Activated CD4-positive, alpha-beta T cell treated with anti-CD3 and anti-CD28 coated beads, Interleukin-2, amount 10 ng/mL, durations not matched to agents 7 days and 5 days (primary cell): Measurements from ENCODE around the gene CD200R1L. TPM values are rescaled to one million over a fixed set of nuclear protein-coding genes. Genes with fewer than 3 reads are reported as not detected.
"Not testable (repeated sequence)": the region's sequence is repeated elsewhere in the genome, so short reads cannot be mapped to it uniquely, and the experiment has no call there.

Experiments
- CTCF ChIA-PET: fragments of 350-600 bp; sonication (Branson Sonifier 250); formaldehyde crosslinking; loops from one replicate; lab custom pipeline; 2021; ENCODE audit warnings: antibody characterized with exemption; lab: Charles Lee
- POLR2A ChIA-PET: fragments of 350-600 bp; sonication (Branson Sonifier 250); formaldehyde crosslinking; loops from one replicate; lab custom pipeline; 2021; ENCODE audit warnings: antibody characterized with exemption; lab: Charles Lee
- DNase-seq: peaks from one replicate; pipeline ENCODE4 v3.0.0-alpha.2; 2020
- H3K27ac Mint-ChIP-seq: one replicate; pipeline ENCODE4 v1.8.0; 2021; ENCODE audit warnings: mild to moderate bottlenecking, moderate library complexity, mixed read lengths
- H3K27me3 Mint-ChIP-seq: one replicate; pipeline ENCODE4 v1.8.0; 2021; ENCODE audit warnings: mixed read lengths
- H3K36me3 Mint-ChIP-seq: one replicate; pipeline ENCODE4 v1.8.0; 2021; ENCODE audit warnings: low read depth, mixed read lengths
- H3K4me1 Mint-ChIP-seq: one replicate; pipeline ENCODE4 v1.8.0; 2021; ENCODE audit warnings: mixed read lengths
- H3K4me3 Mint-ChIP-seq: one replicate; pipeline ENCODE4 v1.8.0; 2021; ENCODE audit warnings: mild to moderate bottlenecking, moderate library complexity, mixed read lengths
- H3K9me3 Mint-ChIP-seq: one replicate; pipeline ENCODE4 v1.8.0; 2021; ENCODE audit warnings: mixed read lengths
- total RNA-seq, 2 experiments: library from RNA; stranded (reverse); gene quantifications; one replicate each; pipeline ENCODE4 v1.2.3, GENCODE V29; 2021

The CD200R1L gene
- total RNA-seq, 2 experiments from 2014 or later, result not detected

DNA sequence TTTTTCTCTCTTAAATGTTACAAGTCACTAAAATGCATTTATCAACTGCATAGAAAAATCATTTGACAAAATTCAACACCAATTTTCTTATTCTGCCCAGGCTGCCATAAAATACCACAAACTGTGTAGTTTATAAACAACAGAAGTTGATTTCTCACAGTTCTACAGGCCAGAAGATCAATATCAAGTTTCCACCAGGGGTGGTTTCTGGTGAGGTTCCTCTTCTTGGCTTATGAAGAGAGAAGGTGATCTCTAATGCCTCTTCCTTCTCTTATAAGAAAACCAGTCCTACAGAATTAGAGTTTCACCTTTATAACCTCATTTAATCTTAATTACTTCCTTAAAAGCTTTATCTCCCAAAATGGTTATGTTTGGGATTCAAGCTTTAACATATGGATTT, 10.9 kb upstream of the CD200R1L start:
- H3K9me3 Mint-ChIP-seq, result peaks cover 22% of the 10 kb centered on the region
- H3K36me3 Mint-ChIP-seq, result peaks cover 2% of the 10 kb centered on the region
- CTCF ChIA-PET, result no interaction called here
- H3K27me3 Mint-ChIP-seq, result no peaks in the 10 kb centered on the region
- peaks cover 24% of the 10 kb centered on the region for H3K4me1 Mint-ChIP-seq
- H3K27ac Mint-ChIP-seq, result no peak overlapping the region
- no peak overlapping the region for H3K4me3 Mint-ChIP-seq
- POLR2A ChIA-PET, result no interaction called here
- DNase-seq, result no peak

DNA sequence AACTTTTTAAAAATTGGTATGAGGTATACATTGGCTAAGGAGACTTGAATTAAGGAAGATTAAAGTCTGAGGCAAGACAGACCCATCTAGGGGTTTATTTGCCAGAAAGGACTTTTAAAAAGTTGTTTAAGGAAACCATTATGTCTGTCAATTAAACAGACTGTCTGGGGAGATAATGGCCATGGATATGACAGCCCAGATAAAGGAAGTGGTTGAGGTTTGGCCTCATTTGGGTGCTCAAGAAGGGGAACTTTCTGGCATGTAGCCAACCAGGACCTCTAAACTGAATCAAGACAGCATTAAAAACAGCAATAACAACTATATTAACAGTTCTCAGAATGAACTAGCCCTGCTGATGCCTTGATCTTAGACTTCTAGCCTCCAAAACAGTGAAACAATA, 9.9 kb upstream of the CD200R1L start:
- peaks cover 2% of the 10 kb centered on the region for H3K36me3 Mint-ChIP-seq
- peaks cover 24% of the 10 kb centered on the region for H3K4me1 Mint-ChIP-seq
- ChIA-PET POLR2A (no interaction called here), CTCF (no interaction called here)
- no peaks in the 10 kb centered on the region for H3K27me3 Mint-ChIP-seq
- DNase-seq, result peak; percentile 12
- H3K4me3 Mint-ChIP-seq, result no peak overlapping the region
- H3K27ac Mint-ChIP-seq, result no peak overlapping the region
- peaks cover 32% of the 10 kb centered on the region for H3K9me3 Mint-ChIP-seq

- no peak for DNase-seq
- ChIA-PET POLR2A (no interaction called here), CTCF (no interaction called here)
- Mint-ChIP-seq H3K9me3 (peaks cover 39% of the 10 kb centered on the region), H3K4me3 (no peak overlapping the region), H3K4me1 (peaks cover 24% of the 10 kb centered on the region), H3K36me3 (peaks cover 8% of the 10 kb centered on the region), H3K27ac (no peak overlapping the region), H3K27me3 (no peaks in the 10 kb centered on the region)
Observed at GRCh38 chr3:112855883-112856282, 9.2 kb upstream of the CD200R1L start.

- CTCF ChIA-PET, result interaction anchor here (1.0 to 1.2 kb wide), 2 partner anchors 8 to 74 kb away, joined by 3 read pairs; partner anchors contain the start of gene CD200R1L
- H3K27me3 Mint-ChIP-seq, DNase-seq, POLR2A ChIA-PET, H3K4me3 Mint-ChIP-seq, H3K27ac Mint-ChIP-seq: not testable (repeated sequence)
- peaks cover 24% of the 10 kb centered on the region for H3K4me1 Mint-ChIP-seq
- peaks cover 45% of the 10 kb centered on the region for H3K9me3 Mint-ChIP-seq
- peaks cover 14% of the 10 kb centered on the region for H3K36me3 Mint-ChIP-seq
Observed at GRCh38 chr3:112855074-112855473, 8.4 kb upstream of the CD200R1L start.

- Mint-ChIP-seq H3K9me3 (peaks cover 44% of the 10 kb centered on the region), H3K27me3 (no peaks in the 10 kb centered on the region), H3K36me3 (peaks cover 21% of the 10 kb centered on the region), H3K4me3 (no peak overlapping the region), H3K27ac (peak overlapping the region; percentile 83), H3K4me1 (peaks cover 23% of the 10 kb centered on the region)
- DNase-seq, result peak; percentile 24
- ChIA-PET CTCF (interaction anchor here (1.3 to 1.7 kb wide), 2 partner anchors 14 to 205 kb away, joined by 3 read pairs; no protein-coding TSS in a partner anchor), POLR2A (no interaction called here)
Observed at GRCh38 chr3:112848196-112848595, 1.5 kb upstream of the CD200R1L start.

- H3K9me3 Mint-ChIP-seq, result peaks cover 44% of the 10 kb centered on the region
- ChIA-PET CTCF (interaction anchor here (1.0 to 1.7 kb wide), 4 partner anchors 7 to 205 kb away, joined by 3 read pairs; no protein-coding TSS in a partner anchor), POLR2A (no interaction called here)
- H3K4me3 Mint-ChIP-seq, result no peak overlapping the region
- H3K27ac Mint-ChIP-seq, result peak overlapping the region; percentile 83
- H3K4me1 Mint-ChIP-seq, result peaks cover 23% of the 10 kb centered on the region
- DNase-seq, result peak; percentile 64
- H3K36me3 Mint-ChIP-seq, result peaks cover 21% of the 10 kb centered on the region
- no peaks in the 10 kb centered on the region for H3K27me3 Mint-ChIP-seq
Observed at GRCh38 chr3:112847692-112848091, 1.0 kb upstream of the CD200R1L start.

- CTCF ChIA-PET, result interaction anchor here (0.6 to 0.7 kb wide), 2 partner anchors 26 to 396 kb away, joined by 3 read pairs; no protein-coding TSS in a partner anchor
- no peak overlapping the region for H3K4me3 Mint-ChIP-seq
- POLR2A ChIA-PET, result no interaction called here
- peaks cover 28% of the 10 kb centered on the region for H3K9me3 Mint-ChIP-seq
- H3K27me3 Mint-ChIP-seq, result no peaks in the 10 kb centered on the region
- DNase-seq, result no peak
- no peak overlapping the region for H3K27ac Mint-ChIP-seq
- peaks cover 14% of the 10 kb centered on the region for H3K36me3 Mint-ChIP-seq
- peaks cover 23% of the 10 kb centered on the region for H3K4me1 Mint-ChIP-seq
Observed at GRCh38 chr3:112845772-112846171, 892 bp downstream of the CD200R1L start.

GRCh38 chr3:112829046-112829445, 17.6 kb downstream of the CD200R1L start:
- H3K4me1 Mint-ChIP-seq, result no peaks in the 10 kb centered on the region
- ChIA-PET POLR2A (interaction anchor here (0.9 kb wide), 1 partner anchor 459 kb away, joined by 4 read pairs; no protein-coding TSS in a partner anchor), CTCF (no interaction called here)
- no peak overlapping the region for H3K27ac Mint-ChIP-seq
- no peak for DNase-seq
- H3K9me3 Mint-ChIP-seq, result no peaks in the 10 kb centered on the region
- no peaks in the 10 kb centered on the region for H3K27me3 Mint-ChIP-seq
- H3K36me3 Mint-ChIP-seq, result no peaks in the 10 kb centered on the region
- H3K4me3 Mint-ChIP-seq, result no peak overlapping the region

DNA sequence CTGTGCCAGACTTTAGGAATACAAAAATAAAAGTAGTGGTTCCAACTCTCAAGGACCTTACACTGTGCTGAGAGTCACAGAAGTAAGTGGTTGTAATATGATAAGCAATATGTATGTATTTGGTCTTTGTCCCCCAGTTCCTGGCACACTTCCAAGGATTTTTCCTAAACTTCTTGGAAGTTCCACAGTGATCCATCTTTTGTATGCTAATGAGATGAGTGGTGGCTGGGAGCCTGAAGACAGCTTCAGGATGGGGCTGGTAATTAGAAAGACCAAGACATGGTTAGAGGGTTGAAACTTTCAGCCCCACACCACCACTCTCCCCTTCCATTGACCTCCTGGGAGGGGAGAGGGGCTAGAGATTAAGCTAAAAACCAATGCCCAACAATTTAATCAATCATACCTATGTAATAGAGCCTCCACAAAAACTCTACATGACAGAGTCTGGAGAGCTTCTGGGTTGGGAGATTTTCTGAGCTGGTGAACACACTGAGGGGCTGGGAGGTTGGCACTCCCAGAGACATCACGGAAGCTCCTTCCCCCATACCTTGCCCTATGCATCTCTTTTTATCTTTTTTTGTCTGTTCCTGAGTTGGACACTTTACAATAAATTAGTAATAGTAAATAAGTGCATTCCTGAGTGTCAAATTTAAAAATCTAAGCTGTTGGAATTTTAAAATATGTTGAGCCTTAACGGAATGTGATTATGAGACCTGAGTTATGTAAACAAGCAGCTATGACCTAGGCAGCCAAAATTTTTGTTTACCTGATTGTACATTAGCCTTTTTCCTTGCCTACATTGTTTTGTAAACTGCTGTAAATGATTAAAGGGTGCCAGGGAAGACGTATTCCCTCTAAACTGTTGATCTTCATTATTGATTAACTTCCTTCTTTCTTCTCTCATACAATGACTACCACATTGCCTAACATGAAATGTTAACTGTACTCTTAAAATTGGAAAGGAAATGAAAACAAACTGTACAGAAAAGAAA, 24.3 kb downstream of the CD200R1L start:
- no peaks in the 10 kb centered on the region for H3K4me1 Mint-ChIP-seq
- no peak overlapping the region for H3K27ac Mint-ChIP-seq
- ChIA-PET CTCF (interaction anchor here (0.6 kb wide), 1 partner anchor 417 kb away, joined by 3 read pairs; no protein-coding TSS in a partner anchor), POLR2A (no interaction called here)
- H3K4me3 Mint-ChIP-seq, result no peak overlapping the region
- H3K27me3 Mint-ChIP-seq, result peaks cover 3% of the 10 kb centered on the region
- no peaks in the 10 kb centered on the region for H3K36me3 Mint-ChIP-seq
- H3K9me3 Mint-ChIP-seq, result no peaks in the 10 kb centered on the region
- DNase-seq, result no peak

- CTCF ChIA-PET, result interaction anchor here (0.6 to 0.9 kb wide), 2 partner anchors 19 to 190 kb away, joined by 3 read pairs; no protein-coding TSS in a partner anchor
- no peak overlapping the region for H3K27ac Mint-ChIP-seq
- peaks cover 7% of the 10 kb centered on the region for H3K4me1 Mint-ChIP-seq
- no peak overlapping the region for H3K4me3 Mint-ChIP-seq
- no peak for DNase-seq
- H3K9me3 Mint-ChIP-seq, result no peaks in the 10 kb centered on the region
- peaks cover 3% of the 10 kb centered on the region for H3K27me3 Mint-ChIP-seq
- H3K36me3 Mint-ChIP-seq, result no peaks in the 10 kb centered on the region
- POLR2A ChIA-PET, result no interaction called here
Observed at GRCh38 chr3:112818289-112818688, 28.4 kb downstream of the CD200R1L start.

DNA sequence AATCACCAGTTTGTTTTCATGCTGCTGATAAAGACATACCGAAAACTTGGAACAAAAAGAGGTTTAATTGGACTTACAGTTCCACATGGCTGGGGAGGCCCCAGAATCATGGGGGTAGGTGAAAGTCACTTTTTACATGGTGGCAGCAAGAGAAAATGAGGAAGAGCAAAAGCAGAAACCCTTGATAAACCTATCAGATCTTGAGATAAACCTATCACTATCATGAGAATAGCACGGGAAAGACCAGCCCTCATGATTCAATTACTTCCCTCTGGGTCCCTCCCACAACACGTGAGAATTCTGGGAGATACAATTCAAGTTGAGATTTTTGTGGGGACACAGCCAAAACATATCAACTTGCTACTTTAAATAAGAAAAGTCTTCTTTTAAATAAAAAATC, 28.9 kb downstream of the CD200R1L start:
- Mint-ChIP-seq H3K4me3 (no peak overlapping the region), H3K27me3 (peaks cover 3% of the 10 kb centered on the region), H3K36me3 (no peaks in the 10 kb centered on the region), H3K4me1 (peaks cover 11% of the 10 kb centered on the region), H3K9me3 (no peaks in the 10 kb centered on the region), H3K27ac (no peak overlapping the region)
- ChIA-PET POLR2A (no interaction called here), CTCF (interaction anchor here (0.6 kb wide), 1 partner anchor 80 kb away, joined by 3 read pairs; no protein-coding TSS in a partner anchor)
- no peak for DNase-seq

- Mint-ChIP-seq H3K4me1 (peaks cover 13% of the 10 kb centered on the region), H3K4me3 (no peak overlapping the region), H3K27me3 (peaks cover 3% of the 10 kb centered on the region), H3K9me3 (no peaks in the 10 kb centered on the region), H3K27ac (no peak overlapping the region), H3K36me3 (no peaks in the 10 kb centered on the region)
- ChIA-PET CTCF (interaction anchor here (0.6 to 1.3 kb wide), 2 partner anchors 80 to 235 kb away, joined by 3 to 5 read pairs; no protein-coding TSS in a partner anchor), POLR2A (no interaction called here)
- DNase-seq, result no peak
Observed at GRCh38 chr3:112817271-112817670, 29.4 kb downstream of the CD200R1L start.

DNA sequence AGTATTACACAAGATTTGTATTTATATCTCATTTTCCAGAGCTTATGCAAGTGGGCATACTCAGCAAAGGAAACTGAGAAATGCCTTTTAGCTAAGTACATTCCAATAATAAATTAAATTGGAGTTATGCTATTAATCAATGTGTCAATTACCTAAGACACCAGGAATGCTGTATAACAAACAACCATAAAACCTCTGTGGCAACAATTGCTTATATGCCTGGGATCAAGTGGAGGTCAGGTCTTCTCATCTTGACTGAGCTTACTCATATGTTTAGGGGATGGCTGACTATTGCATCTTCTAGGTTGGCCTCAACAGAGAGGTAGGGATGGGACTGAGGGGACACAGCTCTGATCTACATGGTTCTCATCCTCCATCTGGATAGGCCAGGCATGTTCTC, 30.7 kb downstream of the CD200R1L start:
- H3K4me1 Mint-ChIP-seq, result peaks cover 19% of the 10 kb centered on the region
- no peak overlapping the region for H3K27ac Mint-ChIP-seq
- ChIA-PET CTCF (interaction anchor here (1.2 to 1.3 kb wide), 2 partner anchors 81 to 233 kb away, joined by 3 to 5 read pairs; no protein-coding TSS in a partner anchor), POLR2A (no interaction called here)
- no peaks in the 10 kb centered on the region for H3K9me3 Mint-ChIP-seq
- H3K36me3 Mint-ChIP-seq, result no peaks in the 10 kb centered on the region
- DNase-seq, result no peak
- H3K4me3 Mint-ChIP-seq, result no peak overlapping the region
- no peaks in the 10 kb centered on the region for H3K27me3 Mint-ChIP-seq
